Measurements from ENCODE around the gene AOC2. TPM values are rescaled to one million over a fixed set of nuclear protein-coding genes. Genes with fewer than 3 reads are reported as not detected.

Gene AOC2
- total and polyA plus RNA-seq, 9 of the 15 experiments (the other 6 are each of a cell fraction or from before 2014, with no cell fraction given) = 0.08 to 0.91 (median 0.49) TPM

DNA sequence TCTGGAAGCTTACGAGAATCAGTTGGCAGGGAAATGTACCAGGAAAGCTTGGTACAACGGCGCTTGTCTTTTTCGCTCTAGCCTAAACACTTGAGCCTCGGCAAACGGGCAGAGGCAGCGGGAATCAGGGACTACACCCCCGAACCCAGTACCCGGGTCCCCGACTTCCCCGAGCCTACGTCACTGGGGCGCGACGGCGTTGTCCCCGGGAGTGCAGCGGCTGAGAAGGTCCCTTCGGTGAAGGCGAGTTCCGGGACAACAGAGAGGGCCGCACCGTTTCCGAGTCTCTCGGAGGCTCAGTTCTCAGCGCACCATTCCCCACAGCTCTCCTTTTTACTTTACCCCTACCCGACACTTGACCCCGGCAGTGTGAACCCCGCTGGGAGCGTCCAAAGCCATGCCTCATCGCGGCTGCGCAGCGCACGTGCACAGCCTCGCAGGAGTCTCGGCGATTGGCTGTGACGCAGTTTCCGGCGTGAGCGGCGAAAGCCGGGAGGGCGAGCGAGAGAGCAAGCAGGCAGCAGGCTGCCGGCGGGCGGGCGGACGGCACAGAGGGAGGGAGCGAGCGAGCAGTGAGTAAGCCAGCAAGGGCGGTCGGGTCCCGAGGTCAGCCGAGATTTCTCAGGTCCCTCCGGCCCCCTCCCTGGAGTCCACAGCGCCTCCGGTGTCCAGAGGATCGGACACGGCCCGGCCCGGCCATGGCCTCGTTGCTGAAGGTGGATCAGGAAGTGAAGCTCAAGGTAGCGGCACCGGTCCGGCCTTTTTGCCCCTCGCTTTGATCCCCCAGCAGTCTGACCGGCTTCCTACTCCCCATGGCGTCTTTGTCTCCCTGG, 11.2 kb upstream of the AOC2 start, which contains the start of gene PSME3 (continued):
- peak; percentile 93 for TF ChIP-seq HMGXB4 (CRISPR knock-in tag; IDR thresholded peaks at IDR 0.05)
- TF ChIP-seq FIP1L1 (IDR thresholded peaks at IDR 0.05; ENCODE audit: low read depth, low read length, poor library complexity, severe bottlenecking) = peak; percentile 81
- TF ChIP-seq HNRNPLL (IDR thresholded peaks at IDR 0.05; ENCODE audit: low read depth, low read length, poor library complexity, severe bottlenecking) = peak; percentile 61
- peak; percentile 100 for TF ChIP-seq HDAC2 (IDR thresholded peaks at IDR 0.05)
- TF ChIP-seq, protein P1, sequence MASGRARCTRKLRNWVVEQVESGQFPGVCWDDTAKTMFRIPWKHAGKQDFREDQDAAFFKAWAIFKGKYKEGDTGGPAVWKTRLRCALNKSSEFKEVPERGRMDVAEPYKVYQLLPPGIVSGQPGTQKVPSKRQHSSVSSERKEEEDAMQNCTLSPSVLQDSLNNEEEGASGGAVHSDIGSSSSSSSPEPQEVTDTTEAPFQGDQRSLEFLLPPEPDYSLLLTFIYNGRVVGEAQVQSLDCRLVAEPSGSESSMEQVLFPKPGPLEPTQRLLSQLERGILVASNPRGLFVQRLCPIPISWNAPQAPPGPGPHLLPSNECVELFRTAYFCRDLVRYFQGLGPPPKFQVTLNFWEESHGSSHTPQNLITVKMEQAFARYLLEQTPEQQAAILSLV (tag; IDR thresholded peaks at IDR 0.05) = no peak
- peak; percentile 79; the same call in 1 of the 2 replicates for TF ChIP-seq THAP12 (CRISPR knock-in tag; IDR thresholded peaks at IDR 0.05)
- peak; percentile 97 for TF ChIP-seq NCOA1 (IDR thresholded peaks at IDR 0.05; ENCODE audit: low read depth)
- peak; percentile 92 for TF ChIP-seq L3MBTL2 (IDR thresholded peaks at IDR 0.05)
- no peak for TF ChIP-seq TFAM (CRISPR knock-in tag; conservative IDR thresholded peaks at IDR 0.05)
- TF ChIP-seq POLR2AphosphoS5 (IDR thresholded peaks at IDR 0.05; ENCODE audit: control insufficient read depth, insufficient read depth, low read depth, low read length) = peak; percentile 77; the same call in 1 of the 2 replicates
